IMR-90 (cell line): Measurements from ENCODE around the gene DBNL. TPM values are rescaled to one million over a fixed set of nuclear protein-coding genes. Genes with fewer than 3 reads are reported as not detected.

ENCODE experiments used
- ATAC-seq: fragments of 200-7000 bp; cut with Tn5 transposase; 2 replicates; pipeline ENCODE4 v1.9.1; 2020; ENCODE audit warnings: low read depth, mild to moderate bottlenecking, moderate library complexity
- BruUV-seq: library from RNA; stranded (reverse); fragments of 400-500 nt; replicated peaks from 2 replicates; lab custom pipeline; 2021; lab: Mats Ljungman, UMichigan
- CTCF ChIA-PET: fragments of 300-600 bp; formaldehyde crosslinking; extraction: SDS; loops from one replicate; lab custom pipeline; 2021; ENCODE audit warnings: antibody characterized with exemption; lab: Yijun Ruan, JAX
- POLR2A ChIA-PET: fragments of 300-600 bp; sonication (Branson Sonifier 250); formaldehyde crosslinking; loops from one replicate; lab custom pipeline; 2022; ENCODE audit warnings: antibody characterized with exemption; ENCODE audit not compliant: unreplicated experiment; lab: Charles Lee
- DNase-seq: peaks from one replicate; pipeline ENCODE4 v3.0.0; 2013
- H2AFZ ChIP-seq: replicated peaks from 2 replicates; pipeline ENCODE3; 2013; ENCODE audit warnings: low read length, mild to moderate bottlenecking; ENCODE audit not compliant: poor library complexity
- H2AK5ac ChIP-seq: 2 replicates; pipeline ENCODE4 v1.6.1; 2013; ENCODE audit warnings: low read depth, low read length, inconsistent platforms
- H2AK9ac ChIP-seq: replicated peaks from 2 replicates; pipeline ENCODE3; 2013; ENCODE audit warnings: mild to moderate bottlenecking, low read depth, low read length, moderate library complexity; ENCODE audit not compliant: poor library complexity
- H2BK120ac ChIP-seq: 2 replicates; pipeline ENCODE4 v1.6.1; 2013; ENCODE audit warnings: low read depth, low read length, inconsistent platforms
- H2BK15ac ChIP-seq: 3 replicates; pipeline ENCODE4 v1.6.1; 2013; ENCODE audit warnings: low read depth, low read length, inconsistent platforms
- H2BK20ac ChIP-seq: 2 replicates; pipeline ENCODE4 v1.6.1; 2013; ENCODE audit warnings: low read depth, mild to moderate bottlenecking, inconsistent platforms, low read length, moderate library complexity
- H2BK5ac ChIP-seq: 2 replicates; pipeline ENCODE4 v1.6.1; 2013; ENCODE audit warnings: mild to moderate bottlenecking, low read depth, low read length, inconsistent platforms; ENCODE audit not compliant: poor library complexity, severe bottlenecking
- H3K14ac ChIP-seq: replicated peaks from 2 replicates; pipeline ENCODE4 v1.6.1; 2013; ENCODE audit warnings: low read depth, low read length, inconsistent platforms
- H3K18ac ChIP-seq: 2 replicates; pipeline ENCODE4 v1.6.1; 2013; ENCODE audit warnings: low read depth, low read length, control low read depth
- H3K23ac ChIP-seq: 2 replicates; pipeline ENCODE4 v1.6.1; 2013; ENCODE audit warnings: low read depth, low read length, inconsistent platforms
- H3K27ac ChIP-seq: 2 replicates; pipeline ENCODE4 v1.5.1; 2013; ENCODE audit warnings: mild to moderate bottlenecking, control low read depth, low read length; ENCODE audit not compliant: insufficient read depth
- H3K27me3 ChIP-seq: 2 replicates; pipeline ENCODE4 v1.6.1; 2013; ENCODE audit warnings: low read length; ENCODE audit not compliant: control insufficient read depth, insufficient read depth
- H3K36me3 ChIP-seq: 2 replicates; pipeline ENCODE4 v1.6.1; 2013; ENCODE audit warnings: low read length, mixed read lengths; ENCODE audit not compliant: control insufficient read depth, insufficient read depth
- H3K4ac ChIP-seq: 2 replicates; pipeline ENCODE4 v1.6.1; 2013; ENCODE audit warnings: low read depth, low read length, inconsistent platforms
- H3K4me1 ChIP-seq: 2 replicates; pipeline ENCODE4 v1.6.1; 2013; ENCODE audit warnings: low read length, mixed read lengths; ENCODE audit not compliant: control insufficient read depth, insufficient read depth
- H3K4me2 ChIP-seq: 2 replicates; pipeline ENCODE4 v1.6.1; 2013; ENCODE audit warnings: low read depth, mild to moderate bottlenecking, control low read depth, low read length, moderate library complexity
- H3K4me3 ChIP-seq: 2 replicates; pipeline ENCODE4 v1.5.1; 2013; ENCODE audit warnings: low read depth, mild to moderate bottlenecking, control low read depth, low read length, moderate library complexity; ENCODE audit not compliant: insufficient read depth
- H3K56ac ChIP-seq: 2 replicates; pipeline ENCODE4 v1.6.1; 2013; ENCODE audit warnings: low read length, inconsistent platforms; ENCODE audit not compliant: insufficient read depth; ENCODE audit errors: extremely low read depth
- H3K79me1 ChIP-seq, 2 experiments: 2 replicates each; pipeline ENCODE4 v1.6.1; 2013; ENCODE audit warnings: low read length in 2 of 2, inconsistent platforms in 1 of 2, low read depth in 1 of 2
- H3K9ac ChIP-seq: 2 replicates; pipeline ENCODE4 v1.6.1; 2013; ENCODE audit warnings: low read depth, low read length, control low read depth
- H3K9me1 ChIP-seq: 2 replicates; pipeline ENCODE4 v1.6.1; 2013; ENCODE audit warnings: low read length, inconsistent platforms; ENCODE audit not compliant: insufficient read depth
- H3K9me3 ChIP-seq: 2 replicates; pipeline ENCODE4 v1.6.1; 2013; ENCODE audit warnings: low read length; ENCODE audit not compliant: control insufficient read depth, insufficient read depth
- H4K20me1 ChIP-seq: 2 replicates; pipeline ENCODE4 v1.6.1; 2013; ENCODE audit warnings: low read length, inconsistent platforms; ENCODE audit not compliant: insufficient read depth
- H4K5ac ChIP-seq: 2 replicates; pipeline ENCODE4 v1.6.1; 2013; ENCODE audit warnings: mild to moderate bottlenecking, low read depth, low read length, control low read depth
- H4K8ac ChIP-seq, 2 experiments: 2 replicates each; pipeline ENCODE4 v1.6.1; 2013; ENCODE audit warnings: low read depth in 2 of 2, low read length in 2 of 2, control low read depth in 1 of 2, inconsistent platforms in 1 of 2
- H4K91ac ChIP-seq: 2 replicates; pipeline ENCODE4 v1.6.1; 2013; ENCODE audit warnings: low read depth, low read length, inconsistent platforms; ENCODE audit not compliant: insufficient read depth
- CEBPB ChIP-seq: IDR thresholded peaks from 2 replicates; pipeline ENCODE4 v1.6.1; 2012; ENCODE audit warnings: low read depth, low read length, improper control_type of control experiment
- CHD1 ChIP-seq: IDR thresholded peaks from 2 replicates; pipeline ENCODE4 v1.6.1; 2012; ENCODE audit warnings: low read depth, low read length, improper control_type of control experiment
- FOS ChIP-seq: fragments of 150-350 bp; IDR thresholded peaks from 2 replicates; pipeline ENCODE4 v1.6.1; 2016; ENCODE audit warnings: low read depth, low read length
- MAZ ChIP-seq: IDR thresholded peaks from 2 replicates; pipeline ENCODE4 v1.6.1; 2012; ENCODE audit warnings: low read depth, mild to moderate bottlenecking, low read length, improper control_type of control experiment, moderate library complexity, borderline replicate concordance
- MXI1 ChIP-seq: IDR thresholded peaks from 2 replicates; pipeline ENCODE4 v1.6.1; 2012; ENCODE audit warnings: low read depth, mild to moderate bottlenecking, low read length, moderate library complexity, borderline replicate concordance
- NFE2L2 ChIP-seq: fragments of 150-350 bp; IDR thresholded peaks from 2 replicates; pipeline ENCODE4 v1.6.1; 2016; ENCODE audit warnings: low read depth, mild to moderate bottlenecking, low read length
- POLR2A ChIP-seq: IDR thresholded peaks from 2 replicates; pipeline ENCODE4 v1.6.1; 2012; ENCODE audit warnings: mild to moderate bottlenecking, low read depth, low read length
- RFX5 ChIP-seq: IDR thresholded peaks from 2 replicates; pipeline ENCODE4 v1.8.0; 2012; ENCODE audit warnings: low read depth, mild to moderate bottlenecking, low read length, moderate library complexity
- SMC3 ChIP-seq: fragments of 150-350 bp; IDR thresholded peaks from 2 replicates; pipeline ENCODE4 v1.6.1; 2016; ENCODE audit warnings: low read depth, mild to moderate bottlenecking, antibody characterized with exemption, low read length, moderate library complexity
- WGBS, 2 experiments: methylation state at CpG; one replicate each; pipeline versions ENCODE4 v1.1.5 to v1.1.7; 2013; ENCODE audit warnings: missing lambda C conversion rate in 2 of 2; ENCODE audit not compliant: insufficient read length in 1 of 2; ENCODE audit errors: extremely low coverage in 2 of 2; 5-methylcytosine and 5-hydroxymethylcytosine counted together
- dilution Hi-C: fragments of 300-500 bp; cut with HindIII; formaldehyde crosslinking; loops from one replicate; pipeline ENCODE4 v1.14.3; 2018; ENCODE audit warnings: low sequenced_read_pairs; ENCODE audit not compliant: unreplicated experiment
- in situ Hi-C: fragments of 300-500 bp; cut with MboI; formaldehyde crosslinking; loops from 3 replicates; pipeline ENCODE4 v1.14.3; 2019; ENCODE audit warnings: low sequenced_read_pairs, inconsistent platforms, mixed read lengths
- intact Hi-C: fragments of 100-400 bp; cut with micrococcal nuclease; formaldehyde crosslinking; loops from 2 replicates; pipeline ENCODE4 v1.10.0; 2022
- polyA plus RNA-seq, 3 experiments: library from polyadenylated mRNA; depleted of rRNA; stranded (reverse); fragments of >200 nt; gene quantifications; 2 replicates each; pipeline ENCODE4 v1.2.3, GENCODE V29; 2012; ENCODE audit warnings: low replicate concordance in 1 of 3
- total RNA-seq: library from RNA; depleted of rRNA; stranded (reverse); fragments of >200 nt; gene quantifications from 2 replicates; pipeline ENCODE4 v1.2.3, GENCODE V29; 2012
- TF ChIP-seq, protein P1 (sequence below): conservative IDR thresholded peaks from 2 replicates; pipeline ENCODE4 v1.5.1; 2012; ENCODE audit warnings: mild to moderate bottlenecking, low read depth, low read length, improper control_type of control experiment
- TF ChIP-seq, protein P2 (sequence below): fragments of 150-350 bp; IDR thresholded peaks from 2 replicates; pipeline ENCODE4 v1.6.1; 2017; ENCODE audit warnings: mild to moderate bottlenecking, antibody characterized with exemption, low read length, low read depth

DBNL gene
- total and polyA plus RNA-seq, 2 of the 4 experiments (the other 2 are of a cell fraction), result 157 to 179 TPM

DNA sequence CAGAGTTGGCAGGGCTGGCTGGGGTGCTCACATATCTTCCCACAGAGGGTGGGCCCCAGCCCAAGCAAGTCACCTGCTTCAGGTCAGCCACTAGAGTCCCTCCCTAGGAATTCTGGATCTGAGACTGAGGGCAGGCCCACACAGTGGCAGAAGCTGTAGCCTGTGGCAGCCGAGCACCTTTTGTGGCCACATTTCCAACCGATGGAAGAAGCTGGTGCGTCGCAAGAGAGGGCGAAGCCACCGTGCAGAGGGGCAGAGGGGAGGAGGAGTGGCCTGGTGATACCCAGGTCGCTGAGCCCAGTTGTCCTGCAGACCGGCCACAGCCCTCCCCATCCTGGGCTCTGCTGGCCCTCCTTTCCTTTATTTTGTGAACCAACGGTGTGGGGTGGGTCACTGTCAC is 32.6 kb downstream of the DBNL start:
- Histone ChIP-seq H2BK20ac (no peak overlapping the region), H3K56ac (no peak overlapping the region), H2BK15ac (no peak overlapping the region), H4K91ac (no peak overlapping the region), H2AK5ac (no peak overlapping the region), H3K36me3 (peaks cover 60% of the 10 kb centered on the region), H4K5ac (no peak overlapping the region), H3K27me3 (no peaks in the 10 kb centered on the region), H3K79me1 (peaks cover 7 to 29% of the 10 kb centered on the region in 2 experiments; a peak in 3 of 4 replicates), H3K4ac (no peak overlapping the region), H2AK9ac (no peak overlapping the region), H4K8ac (no peak overlapping the region), H3K9me3 (no peaks in the 10 kb centered on the region), H3K27ac (no peak overlapping the region), H3K9me1 (peaks cover 7% of the 10 kb centered on the region), H3K4me2 (no peak overlapping the region), H3K4me1 (peaks cover 9% of the 10 kb centered on the region), H3K9ac (no peak overlapping the region), H3K4me3 (no peak overlapping the region), H2BK120ac (no peak overlapping the region), H3K14ac (no peak overlapping the region), H3K23ac (no peak overlapping the region), H2AFZ (no peak overlapping the region), H2BK5ac (no peak overlapping the region), H3K18ac (no peak overlapping the region), H4K20me1 (no peaks in the 10 kb centered on the region; the same call in 1 of the 2 replicates)
- in situ Hi-C loops (no loop called here), intact Hi-C loops (no loop called here), dilution Hi-C loops (no loop called here)
- no peak for ATAC-seq
- no peak for TF ChIP-seq CEBPB
- TF ChIP-seq, protein P1, sequence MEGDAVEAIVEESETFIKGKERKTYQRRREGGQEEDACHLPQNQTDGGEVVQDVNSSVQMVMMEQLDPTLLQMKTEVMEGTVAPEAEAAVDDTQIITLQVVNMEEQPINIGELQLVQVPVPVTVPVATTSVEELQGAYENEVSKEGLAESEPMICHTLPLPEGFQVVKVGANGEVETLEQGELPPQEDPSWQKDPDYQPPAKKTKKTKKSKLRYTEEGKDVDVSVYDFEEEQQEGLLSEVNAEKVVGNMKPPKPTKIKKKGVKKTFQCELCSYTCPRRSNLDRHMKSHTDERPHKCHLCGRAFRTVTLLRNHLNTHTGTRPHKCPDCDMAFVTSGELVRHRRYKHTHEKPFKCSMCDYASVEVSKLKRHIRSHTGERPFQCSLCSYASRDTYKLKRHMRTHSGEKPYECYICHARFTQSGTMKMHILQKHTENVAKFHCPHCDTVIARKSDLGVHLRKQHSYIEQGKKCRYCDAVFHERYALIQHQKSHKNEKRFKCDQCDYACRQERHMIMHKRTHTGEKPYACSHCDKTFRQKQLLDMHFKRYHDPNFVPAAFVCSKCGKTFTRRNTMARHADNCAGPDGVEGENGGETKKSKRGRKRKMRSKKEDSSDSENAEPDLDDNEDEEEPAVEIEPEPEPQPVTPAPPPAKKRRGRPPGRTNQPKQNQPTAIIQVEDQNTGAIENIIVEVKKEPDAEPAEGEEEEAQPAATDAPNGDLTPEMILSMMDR, result no peak
- no peak for TF ChIP-seq NFE2L2
- no peak for TF ChIP-seq FOS
- TF ChIP-seq CHD1, result no peak
- no peak for TF ChIP-seq MAZ
- no peak for TF ChIP-seq POLR2A
- no peak for TF ChIP-seq RFX5
- TF ChIP-seq, protein P2, sequence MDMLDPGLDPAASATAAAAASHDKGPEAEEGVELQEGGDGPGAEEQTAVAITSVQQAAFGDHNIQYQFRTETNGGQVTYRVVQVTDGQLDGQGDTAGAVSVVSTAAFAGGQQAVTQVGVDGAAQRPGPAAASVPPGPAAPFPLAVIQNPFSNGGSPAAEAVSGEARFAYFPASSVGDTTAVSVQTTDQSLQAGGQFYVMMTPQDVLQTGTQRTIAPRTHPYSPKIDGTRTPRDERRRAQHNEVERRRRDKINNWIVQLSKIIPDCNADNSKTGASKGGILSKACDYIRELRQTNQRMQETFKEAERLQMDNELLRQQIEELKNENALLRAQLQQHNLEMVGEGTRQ, result no peak
- no peak for TF ChIP-seq SMC3
- no peak for TF ChIP-seq MXI1
- CTCF ChIA-PET, result no interaction called here
- no peak for DNase-seq
- no TSS peak for BruUV-seq
- no CpG with 5 or more reads among the region's 9 CpGs for WGBS, 2 experiments
- POLR2A ChIA-PET, result no interaction called here
